Kidney glomerular epithelial cell (primary cell): ENCODE results near the gene MEMO1.
A peak's percentile ranks its signal among the peaks of the same experiment; 100 is the strongest.
"Not testable (repeated sequence)": the region's sequence is repeated elsewhere in the genome, so short reads cannot be mapped to it uniquely, and the experiment has no call there.

ENCODE experiments used
- DNase-seq: peaks from one replicate; lab custom pipeline; 2025; lab: John Stamatoyannopoulos, UW

The MEMO1 gene

GRCh38 chr2:32010670-32011484, at the start of gene MEMO1:
MEMO1 (minus strand) TSS chr2:32011008; CDS start chr2:32010247, 761 bp downstream.
- DNase-seq, result peak; percentile 84

- DNase-seq, result no peak
These were observed 49.5 kb upstream of the MEMO1 start for GRCh38 chr2:32060266-32060665.

GRCh38 chr2:32058130-32058529, 47.3 kb upstream of the MEMO1 start:
- no peak for DNase-seq

DNA sequence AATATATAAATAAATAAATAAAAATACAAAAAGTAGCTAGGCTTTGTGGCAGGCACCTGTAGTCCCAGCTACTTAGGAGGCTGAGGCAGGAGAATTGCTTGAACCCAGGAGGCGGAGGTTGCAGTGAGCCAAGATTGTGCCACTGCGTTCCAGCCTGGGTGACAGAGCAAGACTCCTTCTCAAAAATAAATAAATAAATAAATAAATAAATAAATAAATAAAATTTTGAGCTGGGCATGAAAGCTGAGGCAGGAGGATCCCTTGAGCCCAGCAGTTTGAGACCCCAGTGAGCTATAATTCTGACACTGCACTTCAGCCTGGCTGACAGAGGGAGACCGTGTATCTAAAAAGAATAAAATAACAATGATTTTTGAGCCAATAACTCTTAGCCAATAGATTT, 43.8 kb upstream of the MEMO1 start:
- not testable (repeated sequence) for DNase-seq

DNA sequence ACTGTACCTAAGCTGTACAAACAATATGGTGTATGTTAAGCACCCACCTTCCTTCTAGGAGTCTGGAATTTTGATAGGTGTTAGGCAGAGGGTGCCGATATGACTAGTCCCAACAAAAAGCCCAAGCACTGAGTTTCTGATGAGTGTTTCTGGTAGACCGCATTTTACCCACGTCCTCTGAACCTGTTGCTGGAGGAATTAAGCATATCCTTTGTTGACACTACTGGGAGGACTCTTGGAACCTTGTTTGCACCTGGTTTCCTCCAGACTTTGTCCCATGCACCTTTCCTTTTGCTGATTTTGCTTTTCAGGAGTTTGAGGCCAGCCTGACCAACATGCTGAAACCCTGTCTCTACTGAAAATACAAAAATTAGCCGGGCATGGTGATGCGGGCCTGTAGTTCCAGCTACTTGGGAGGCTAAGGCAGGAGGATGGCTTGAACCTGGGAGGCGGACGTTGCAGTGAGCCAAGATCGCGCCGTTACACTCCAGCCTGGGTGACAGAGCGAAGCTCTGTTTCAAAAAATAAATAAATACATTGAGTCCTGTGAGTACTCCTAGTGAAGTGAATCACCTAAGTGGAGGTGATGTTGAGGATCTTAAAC, 41.1 kb upstream of the MEMO1 start:
- DNase-seq, result no peak

DNA sequence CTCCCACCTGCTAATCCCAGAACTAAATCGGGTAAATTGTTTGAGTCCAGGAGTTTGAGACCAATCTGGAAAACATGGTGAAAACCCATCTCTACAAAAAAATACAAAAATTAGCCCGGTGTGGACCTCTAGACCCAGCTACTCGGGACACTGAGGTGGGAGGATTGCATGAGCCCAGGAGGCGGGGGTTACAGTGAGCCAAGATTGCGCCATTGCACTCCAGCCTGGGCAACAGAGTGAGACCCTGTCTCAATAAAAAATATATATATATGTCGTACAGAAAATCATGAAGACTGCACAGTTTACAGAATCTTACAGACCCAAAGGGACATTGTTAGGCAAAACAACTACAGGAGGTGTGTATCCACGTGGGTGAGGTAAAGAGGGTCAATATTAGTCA, 32.8 kb upstream of the MEMO1 start:
- DNase-seq, result no peak

GRCh38 chr2:32039447-32040219, 28.8 kb upstream of the MEMO1 start, which contains the start of gene DPY30:
DPY30 (minus strand) TSS chr2:32039805; CDS start chr2:32039456, 349 bp downstream.
- DNase-seq, result peak; percentile 89

DNA sequence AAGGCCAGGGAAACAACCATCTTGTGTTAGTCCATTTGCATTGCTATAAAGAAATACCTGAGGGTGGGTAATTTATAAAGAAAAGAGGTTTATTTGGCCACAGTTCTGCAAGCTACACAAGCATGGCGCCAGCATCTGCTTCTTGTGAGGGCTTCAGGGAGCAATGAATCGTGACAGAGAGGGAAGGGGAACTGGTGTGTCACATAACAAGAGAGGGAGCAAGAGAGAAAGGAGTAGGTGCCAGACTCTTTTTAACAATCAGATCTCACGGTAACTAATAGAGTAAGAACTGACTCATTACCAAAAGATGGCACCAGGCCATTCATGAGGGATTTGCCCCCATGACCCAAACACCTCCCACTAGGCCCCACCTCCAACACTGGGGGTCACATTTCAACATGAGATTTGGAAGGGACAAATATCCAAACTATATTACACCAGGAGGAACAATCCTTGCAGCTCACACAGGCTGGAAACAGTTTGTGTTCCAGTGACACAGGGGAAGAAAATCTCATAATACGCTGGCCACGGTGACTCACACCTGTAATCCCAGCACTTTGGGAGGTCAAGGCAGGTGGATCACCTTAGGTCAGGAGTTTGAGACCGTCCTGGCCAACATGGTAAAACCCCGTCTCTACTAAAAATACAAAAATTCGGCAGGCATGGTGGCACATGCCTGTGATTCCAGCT, 23.5 kb upstream of the MEMO1 start:
- not testable (repeated sequence) for DNase-seq

- peak; percentile 3 for DNase-seq
These were observed 8.1 kb upstream of the MEMO1 start for GRCh38 chr2:32018789-32019482.

DNA sequence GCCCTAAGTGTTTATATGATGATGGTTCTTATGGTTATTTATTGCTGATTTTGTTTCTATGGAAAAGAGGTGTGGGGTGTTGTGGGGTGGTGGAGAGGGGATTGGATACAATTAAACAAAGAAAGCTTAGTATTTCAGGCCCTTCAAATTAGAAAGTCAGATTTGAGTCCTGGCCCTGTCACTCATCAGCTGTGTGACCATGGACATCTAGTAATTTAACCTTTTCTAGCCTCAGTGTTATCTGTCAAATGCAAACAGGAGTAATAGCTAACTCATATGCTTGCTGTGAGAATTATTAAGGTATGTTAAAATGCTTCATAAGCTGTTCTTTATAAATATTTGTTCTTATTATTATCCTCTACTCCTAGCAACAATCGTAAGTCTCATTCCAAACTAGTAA, 2.1 kb upstream of the MEMO1 start:
- no peak for DNase-seq

DNA sequence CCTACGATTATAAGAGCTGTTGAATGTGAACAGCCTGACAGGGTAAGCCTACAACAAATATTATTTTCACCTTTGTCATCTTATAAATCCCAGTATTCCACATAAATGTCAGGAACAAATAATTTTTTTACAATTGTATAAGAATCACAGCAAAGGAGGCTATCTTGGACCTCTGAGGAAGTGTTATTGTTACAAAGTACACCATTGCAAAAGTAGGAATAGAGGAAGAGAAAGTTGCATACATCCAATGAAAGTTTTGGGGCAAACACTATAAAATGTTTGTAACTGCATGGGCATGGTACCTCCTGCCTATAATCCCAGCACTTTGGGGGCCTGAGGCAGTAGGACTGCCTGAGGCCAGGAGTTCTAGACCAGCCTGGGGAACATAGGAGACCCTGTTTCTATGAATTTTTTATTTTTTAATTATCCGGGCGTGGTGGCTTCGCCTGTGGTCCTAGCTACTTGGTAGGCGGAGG, 715 bp upstream of the MEMO1 start:
- no peak for DNase-seq

DNA sequence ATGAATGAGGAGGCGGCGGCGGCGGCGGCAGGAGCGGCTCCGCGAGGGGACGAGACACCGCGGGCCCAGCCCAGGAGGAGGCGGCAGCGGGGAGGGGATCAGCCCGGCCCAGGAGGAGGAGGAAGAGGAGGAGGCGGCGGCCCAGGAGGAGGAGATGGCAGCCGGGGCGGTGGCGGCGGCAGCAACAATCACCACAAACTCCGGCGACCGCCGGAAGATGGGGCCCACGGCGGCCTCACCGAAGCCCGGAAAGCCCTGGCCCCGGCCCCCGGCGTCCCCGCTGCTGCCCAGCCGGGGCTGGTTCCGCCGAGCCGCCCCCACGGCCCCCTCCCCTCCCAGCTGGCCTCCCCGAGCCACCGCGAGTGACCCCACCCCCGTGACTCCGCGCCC, 533 bp downstream of the MEMO1 start:
- DNase-seq, result peak; percentile 4

- DNase-seq, result no peak
These were observed 1.1 kb downstream of the MEMO1 start for GRCh38 chr2:32009516-32010256.

- peak; percentile 27 for DNase-seq
These were observed 1.8 kb downstream of the MEMO1 start for GRCh38 chr2:32008805-32009515.

DNA sequence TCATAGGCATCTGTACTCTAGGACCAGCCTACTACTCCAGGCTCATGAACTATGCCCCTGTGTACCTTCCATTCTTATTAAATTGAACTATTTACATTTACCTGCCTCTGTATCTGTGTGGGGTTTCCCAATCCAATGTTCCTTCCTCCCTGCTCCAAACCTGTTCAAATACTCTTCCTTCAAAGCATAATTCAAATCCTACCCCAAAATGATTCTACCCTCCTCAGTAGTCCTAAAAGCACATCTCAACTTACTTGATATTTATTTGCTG, 3.8 kb downstream of the MEMO1 start:
- no peak for DNase-seq

DNA sequence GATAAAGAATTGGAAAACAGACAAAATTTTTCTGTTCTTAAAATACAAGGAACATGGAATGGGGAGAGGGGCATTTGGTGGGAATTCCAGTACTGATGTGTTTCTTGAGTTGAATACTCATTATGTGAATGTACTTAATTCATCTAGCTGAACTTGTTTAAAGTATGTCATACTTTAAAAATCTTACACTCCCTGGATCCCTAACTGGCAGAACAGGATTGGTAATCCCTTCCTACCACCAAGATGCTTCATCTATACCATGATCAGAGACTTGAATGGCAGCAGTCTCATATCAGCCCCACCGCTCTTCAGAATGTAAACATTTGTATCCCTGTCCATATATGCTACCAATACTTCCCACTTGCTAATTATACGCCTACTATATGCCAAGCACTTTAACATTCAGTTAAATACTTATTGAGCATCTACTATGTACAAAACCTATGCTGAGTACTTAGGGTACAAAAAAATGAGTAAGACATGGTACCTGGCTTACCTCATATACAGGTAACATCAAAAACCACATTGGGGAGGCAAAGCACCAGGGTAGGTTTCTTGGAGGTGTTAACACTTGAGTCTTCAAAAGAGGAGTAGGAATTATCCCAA, 5.3 kb downstream of the MEMO1 start:
- no peak for DNase-seq

DNA sequence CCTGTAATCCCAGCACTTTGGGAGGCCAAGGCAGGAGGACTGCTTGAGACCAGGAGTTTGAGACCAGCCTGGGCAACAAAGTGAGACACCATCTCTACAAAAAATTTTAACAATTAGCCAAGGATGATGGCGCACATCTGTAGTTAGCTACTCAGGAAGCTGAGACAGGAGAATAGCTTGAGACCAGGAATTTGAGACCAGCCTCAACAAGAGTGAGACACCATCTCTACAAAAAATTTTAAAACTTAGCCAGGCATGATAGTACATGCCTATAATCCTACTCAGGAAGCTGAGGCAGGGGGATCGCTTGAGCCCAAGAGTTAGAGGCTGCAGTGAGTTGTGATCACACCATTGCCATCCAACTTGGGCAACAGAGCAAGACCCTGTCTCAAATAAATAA, 7.0 kb downstream of the MEMO1 start:
- DNase-seq, result no peak

GRCh38 chr2:32002406-32002805, 8.4 kb downstream of the MEMO1 start:
- DNase-seq, result no peak

DNA sequence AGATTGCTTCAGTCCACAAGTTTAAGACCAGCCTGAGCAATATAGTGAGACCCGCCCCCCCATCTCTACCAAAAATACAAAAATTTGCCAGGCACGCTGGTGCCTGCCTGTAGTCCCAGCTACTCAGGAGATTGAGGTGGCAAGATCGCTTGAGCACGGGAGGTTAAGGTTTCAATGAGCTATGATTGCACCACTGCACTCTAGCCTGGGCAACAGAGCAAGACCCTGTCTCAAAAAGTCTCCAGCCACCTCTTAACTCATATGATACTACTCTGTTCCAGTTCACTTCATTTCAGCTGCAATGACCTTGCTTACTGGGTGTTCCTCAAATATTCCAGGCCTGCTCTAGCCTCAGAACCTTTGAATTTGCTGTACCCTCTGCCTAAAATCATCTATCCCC, 11.4 kb downstream of the MEMO1 start:
- no peak for DNase-seq
